Measurements from ENCODE around the gene STRA6. TPM values are rescaled to one million over a fixed set of nuclear protein-coding genes. Genes with fewer than 3 reads are reported as not detected.

STRA6 gene
- 14.9 TPM for total RNA-seq

GRCh38 chr15:74202452-74203401 is at the start of gene STRA6:
STRA6 (minus strand) TSS chr15:74202787; CDS start chr15:74202267, 520 bp downstream.

GRCh38 chr15:74235962-74236361 is 33.4 kb upstream of the STRA6 start, which contains the start of gene CCDC33:
CCDC33 (plus strand) TSS chr15:74236326; CDS start chr15:74236720, 394 bp downstream.

GRCh38 chr15:74173380-74174218 is 29.0 kb downstream of the STRA6 start, which contains the start of gene ISLR:
ISLR (plus strand) TSS chr15:74173710; CDS start chr15:74174859, 1,149 bp downstream.

GRCh38 chr15:74130155-74130848 is 72.3 kb downstream of the STRA6 start, which contains the start of gene ISLR2:
ISLR2 (plus strand) TSS chr15:74130586; CDS start chr15:74132755, 2,169 bp downstream.

Small RNA genes within 50 kb of the gene (small RNA-seq; reads per million reads assigned to genes)
- gene RF00017 (ENCODE audit: low replicate concordance) = not detected

Other genes with a start within 250 kb of the STRA6 start
- 16.5 TPM for gene STOML1, start 210.5 kb downstream of the STRA6 start, total RNA-seq
- gene PML, start 208.1 kb downstream of the STRA6 start, total RNA-seq = 52.3 TPM
- gene GOLGA6A, start 120.2 kb downstream of the STRA6 start, total RNA-seq = not detected
- 2.2 TPM for gene ISLR2, start 72.2 kb downstream of the STRA6 start, total RNA-seq
- 70.4 TPM for gene ISLR, start 29.1 kb downstream of the STRA6 start, total RNA-seq
- 2.9 TPM for gene CCDC33, start 33.5 kb upstream of the STRA6 start, total RNA-seq
- 1.9 TPM for gene CYP11A1, start 164.9 kb upstream of the STRA6 start, total RNA-seq
- 6.2 TPM for gene SEMA7A, start 231.2 kb upstream of the STRA6 start, total RNA-seq